Mesendoderm (in vitro differentiated cells): ENCODE results near the gene NTRK1. TPM values are rescaled to one million over a fixed set of nuclear protein-coding genes. Genes with fewer than 3 reads are reported as not detected.

Experiments used
- DNase-seq: peaks from one replicate; pipeline ENCODE4 v3.0.0; 2013
- H2AK5ac ChIP-seq: 2 replicates; pipeline ENCODE4 v1.6.1; 2013; ENCODE audit warnings: low read length, inconsistent platforms
- H2BK120ac ChIP-seq: 2 replicates; pipeline ENCODE4 v1.6.1; 2013; ENCODE audit warnings: low read depth, mild to moderate bottlenecking, low read length, moderate library complexity, mixed read lengths
- H2BK15ac ChIP-seq: replicated peaks from 2 replicates; pipeline ENCODE4 v1.6.1; 2013; ENCODE audit warnings: low read depth, mild to moderate bottlenecking, moderate library complexity
- H2BK5ac ChIP-seq: 2 replicates; pipeline ENCODE4 v1.6.1; 2013; ENCODE audit warnings: low read length, inconsistent platforms
- H3K18ac ChIP-seq: 2 replicates; pipeline ENCODE4 v1.6.1; 2013; ENCODE audit warnings: mild to moderate bottlenecking, low read length, mixed read lengths
- H3K23ac ChIP-seq: one replicate; pipeline ENCODE4 v1.6.1; 2013; ENCODE audit warnings: low read length
- H3K27ac ChIP-seq: 2 replicates; pipeline ENCODE4 v1.5.1; 2013; ENCODE audit warnings: low read depth, mild to moderate bottlenecking, inconsistent platforms, low read length, moderate library complexity
- H3K27me3 ChIP-seq: 2 replicates; pipeline ENCODE4 v1.6.1; 2013; ENCODE audit warnings: low read length, control low read depth, mild to moderate bottlenecking, inconsistent platforms; ENCODE audit not compliant: insufficient read depth, poor library complexity
- H3K36me3 ChIP-seq: 2 replicates; pipeline ENCODE4 v1.6.1; 2013; ENCODE audit warnings: low read length, inconsistent platforms; ENCODE audit not compliant: control insufficient read depth, insufficient read depth
- H3K4ac ChIP-seq: one replicate; pipeline ENCODE4 v1.6.1; 2013; ENCODE audit warnings: low read depth, mild to moderate bottlenecking, low read length, moderate library complexity
- H3K4me1 ChIP-seq: 2 replicates; pipeline ENCODE4 v1.6.1; 2013; ENCODE audit warnings: low read depth, low read length, inconsistent platforms; ENCODE audit not compliant: control insufficient read depth
- H3K4me2 ChIP-seq: 2 replicates; pipeline ENCODE4 v1.6.1; 2013; ENCODE audit warnings: low read length
- H3K4me3 ChIP-seq: 2 replicates; pipeline ENCODE4 v1.5.1; 2013; ENCODE audit warnings: mild to moderate bottlenecking, low read length
- H3K56ac ChIP-seq: one replicate; pipeline ENCODE4 v1.6.1; 2013; ENCODE audit warnings: low read length
- H3K79me1 ChIP-seq: 2 replicates; pipeline ENCODE4 v1.6.1; 2013; ENCODE audit warnings: low read length, inconsistent platforms
- H3K79me2 ChIP-seq: 2 replicates; pipeline ENCODE4 v1.6.1; 2013; ENCODE audit warnings: mild to moderate bottlenecking, low read length; ENCODE audit not compliant: control insufficient read depth, insufficient read depth
- H3K9ac ChIP-seq: 2 replicates; pipeline ENCODE4 v1.6.1; 2013; ENCODE audit warnings: low read length, inconsistent platforms
- H4K5ac ChIP-seq: one replicate; pipeline ENCODE4 v1.6.1; 2013; ENCODE audit warnings: low read length
- H4K8ac ChIP-seq: one replicate; pipeline ENCODE4 v1.6.1; 2013; ENCODE audit warnings: low read depth, mild to moderate bottlenecking, control low read depth, low read length, moderate library complexity
- WGBS: extraction: QIAGEN DNeasy Blood & Tissue Kit; methylation state at CpG from one replicate; pipeline ENCODE4 v1.1.7; 2013; ENCODE audit warnings: low lambda C conversion rate, missing lambda C conversion rate; ENCODE audit not compliant: insufficient coverage; ENCODE audit errors: extremely low coverage; 5-methylcytosine and 5-hydroxymethylcytosine counted together
- polyA plus RNA-seq, 2 experiments: library from polyadenylated mRNA; stranded (reverse); fragments of 200-250 nt; gene quantifications; one replicate each; pipeline ENCODE4 v1.2.3, GENCODE V29; 2013

Gene NTRK1
- polyA plus RNA-seq (2013, experiment 1 of 2) = 0.04 TPM
- 0.03 TPM for polyA plus RNA-seq (2013, experiment 2 of 2)

DNA sequence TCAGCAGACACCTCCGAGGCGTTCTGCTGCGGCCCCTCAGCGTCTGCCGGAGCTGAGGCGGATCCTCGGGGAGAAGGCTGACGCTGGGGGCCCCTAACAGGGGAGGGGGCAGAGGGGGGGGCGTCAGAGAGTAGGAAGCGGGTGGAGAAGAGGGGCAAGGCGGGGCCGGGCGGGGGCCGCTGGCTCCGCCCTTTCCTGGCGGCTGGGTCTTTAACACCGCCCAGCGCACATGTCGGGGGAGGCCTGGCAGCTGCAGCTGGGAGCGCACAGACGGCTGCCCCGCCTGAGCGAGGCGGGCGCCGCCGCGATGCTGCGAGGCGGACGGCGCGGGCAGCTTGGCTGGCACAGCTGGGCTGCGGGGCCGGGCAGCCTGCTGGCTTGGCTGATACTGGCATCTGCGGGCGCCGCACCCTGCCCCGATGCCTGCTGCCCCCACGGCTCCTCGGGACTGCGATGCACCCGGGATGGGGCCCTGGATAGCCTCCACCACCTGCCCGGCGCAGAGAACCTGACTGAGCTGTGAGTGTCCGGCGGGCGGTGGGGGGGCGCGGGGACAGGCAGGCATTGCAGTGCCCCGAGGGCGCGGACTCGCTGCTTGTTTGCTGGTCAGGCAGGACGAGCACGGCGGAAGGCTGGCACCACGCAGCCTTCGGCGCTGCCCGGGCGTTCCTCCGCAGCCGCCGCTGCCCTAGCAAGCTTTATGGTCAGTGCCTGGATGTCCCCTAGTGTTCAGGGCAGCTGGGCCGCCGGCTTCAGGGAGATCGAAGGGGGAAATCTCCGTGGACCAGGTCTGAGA, at the start of gene NTRK1:
TSS of gene NTRK1 (plus strand) at position 238 of the 796 bp plus-strand sequence. CDS start at position 308, 70 bp downstream.
- H3K79me2 ChIP-seq = no peaks in the 10 kb centered on the region
- peak within 1 kb of the TSS; percentile 63 for H3K4me2 ChIP-seq
- peak within 1 kb of the TSS; percentile 78 for H3K56ac ChIP-seq
- H3K9ac ChIP-seq = peak within 1 kb of the TSS; percentile 57
- H3K27ac ChIP-seq = no peak within 1 kb of the TSS
- peaks cover 31% of the 10 kb centered on the region for H3K27me3 ChIP-seq
- H2BK5ac ChIP-seq = no peak within 1 kb of the TSS
- H4K8ac ChIP-seq = no peak within 1 kb of the TSS
- H2BK15ac ChIP-seq = no peak within 1 kb of the TSS
- H2BK120ac ChIP-seq = no peak within 1 kb of the TSS
- H3K18ac ChIP-seq = no peak within 1 kb of the TSS
- no CpG with 5 or more reads among the region's 69 CpGs for WGBS
- peaks cover 10% of the 10 kb centered on the region for H3K4me1 ChIP-seq
- H3K4me3 ChIP-seq = peak within 1 kb of the TSS; percentile 23
- H2AK5ac ChIP-seq = no peak within 1 kb of the TSS
- no peak within 1 kb of the TSS for H3K23ac ChIP-seq
- H3K36me3 ChIP-seq = no peaks in the 10 kb centered on the region
- no peak within 1 kb of the TSS for H3K4ac ChIP-seq
- DNase-seq = peak; percentile 67
- H4K5ac ChIP-seq = no peak within 1 kb of the TSS
- peaks cover 3% of the 10 kb centered on the region for H3K79me1 ChIP-seq

DNA sequence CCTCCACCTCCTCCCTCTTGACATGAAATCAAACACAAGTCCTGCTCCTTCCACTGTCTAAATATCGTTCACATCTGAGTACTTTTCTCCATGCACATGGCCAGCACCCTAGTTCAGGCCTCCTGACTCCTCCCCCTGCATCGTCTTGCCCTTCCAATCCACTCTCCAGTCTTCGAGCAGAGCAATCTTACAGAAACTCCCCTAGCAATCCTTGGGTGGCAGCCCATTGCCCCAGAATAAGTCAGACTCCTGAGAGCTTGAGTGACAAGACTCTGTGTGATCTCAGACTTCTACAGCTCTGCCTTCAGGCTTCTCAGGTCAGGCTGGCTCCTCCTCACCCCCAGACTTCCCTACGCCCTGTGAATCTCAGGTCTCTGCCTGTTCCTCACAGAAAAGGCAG, 49.5 kb upstream of the NTRK1 start:
- no CpG with 5 or more reads among the region's 4 CpGs for WGBS
- H3K27me3 ChIP-seq = no peaks in the 10 kb centered on the region

GRCh38 chr1:156812293-156812990, 48.2 kb upstream of the NTRK1 start:
- no peak overlapping the region for H4K5ac ChIP-seq
- H3K27ac ChIP-seq = no peak overlapping the region
- H3K56ac ChIP-seq = no peak overlapping the region
- H2BK15ac ChIP-seq = no peak overlapping the region
- no peak overlapping the region for H4K8ac ChIP-seq
- H2BK120ac ChIP-seq = no peak overlapping the region
- no peak for DNase-seq
- H3K18ac ChIP-seq = no peak overlapping the region
- no peak overlapping the region for H3K4ac ChIP-seq
- no CpG with 5 or more reads among the region's 10 CpGs for WGBS
- H3K4me3 ChIP-seq = no peak overlapping the region
- no peaks in the 10 kb centered on the region for H3K36me3 ChIP-seq
- H3K9ac ChIP-seq = no peak overlapping the region
- no peaks in the 10 kb centered on the region for H3K79me2 ChIP-seq
- H3K4me2 ChIP-seq = no peak overlapping the region
- no peak overlapping the region for H3K23ac ChIP-seq
- peaks cover 2% of the 10 kb centered on the region for H3K4me1 ChIP-seq
- no peaks in the 10 kb centered on the region for H3K79me1 ChIP-seq
- H3K27me3 ChIP-seq = no peaks in the 10 kb centered on the region
- no peak overlapping the region for H2AK5ac ChIP-seq
- no peak overlapping the region for H2BK5ac ChIP-seq

More for the DNA sequence above, 49.5 kb upstream of the NTRK1 start:
- peak overlapping the region; percentile 6 for H3K9ac ChIP-seq
- no peak overlapping the region for H2AK5ac ChIP-seq
- no peak overlapping the region for H3K56ac ChIP-seq
- H3K4ac ChIP-seq = no peak overlapping the region
- no peaks in the 10 kb centered on the region for H3K36me3 ChIP-seq
- no peaks in the 10 kb centered on the region for H3K79me2 ChIP-seq
- H3K4me2 ChIP-seq = no peak overlapping the region
- H2BK15ac ChIP-seq = no peak overlapping the region
- H3K18ac ChIP-seq = no peak overlapping the region
- H3K79me1 ChIP-seq = no peaks in the 10 kb centered on the region
- H3K4me3 ChIP-seq = no peak overlapping the region
- DNase-seq = no peak
- H4K5ac ChIP-seq = no peak overlapping the region
- no peaks in the 10 kb centered on the region for H3K4me1 ChIP-seq
- H3K23ac ChIP-seq = no peak overlapping the region
- no peak overlapping the region for H3K27ac ChIP-seq
- no peak overlapping the region for H2BK120ac ChIP-seq
- no peak overlapping the region for H2BK5ac ChIP-seq
- H4K8ac ChIP-seq = no peak overlapping the region

GRCh38 chr1:156813298-156813697, 47.4 kb upstream of the NTRK1 start:
- H3K27ac ChIP-seq = no peak overlapping the region
- H2AK5ac ChIP-seq = no peak overlapping the region
- no peaks in the 10 kb centered on the region for H3K79me2 ChIP-seq
- H3K4me2 ChIP-seq = peak overlapping the region; percentile 40
- peak overlapping the region; percentile 89 for H3K56ac ChIP-seq
- H4K5ac ChIP-seq = no peak overlapping the region
- peak overlapping the region; percentile 71 for H3K4ac ChIP-seq
- no peaks in the 10 kb centered on the region for H3K79me1 ChIP-seq
- H3K27me3 ChIP-seq = no peaks in the 10 kb centered on the region
- H3K18ac ChIP-seq = peak overlapping the region; percentile 47
- H3K9ac ChIP-seq = peak overlapping the region; percentile 65
- no peak overlapping the region for H2BK120ac ChIP-seq
- no peak for DNase-seq
- no peak overlapping the region for H4K8ac ChIP-seq
- H3K36me3 ChIP-seq = no peaks in the 10 kb centered on the region
- peaks cover 2% of the 10 kb centered on the region for H3K4me1 ChIP-seq
- H2BK5ac ChIP-seq = no peak overlapping the region
- H2BK15ac ChIP-seq = no peak overlapping the region
- no CpG with 5 or more reads among the region's 10 CpGs for WGBS
- peak overlapping the region; percentile 59 for H3K23ac ChIP-seq
- H3K4me3 ChIP-seq = no peak overlapping the region

DNA sequence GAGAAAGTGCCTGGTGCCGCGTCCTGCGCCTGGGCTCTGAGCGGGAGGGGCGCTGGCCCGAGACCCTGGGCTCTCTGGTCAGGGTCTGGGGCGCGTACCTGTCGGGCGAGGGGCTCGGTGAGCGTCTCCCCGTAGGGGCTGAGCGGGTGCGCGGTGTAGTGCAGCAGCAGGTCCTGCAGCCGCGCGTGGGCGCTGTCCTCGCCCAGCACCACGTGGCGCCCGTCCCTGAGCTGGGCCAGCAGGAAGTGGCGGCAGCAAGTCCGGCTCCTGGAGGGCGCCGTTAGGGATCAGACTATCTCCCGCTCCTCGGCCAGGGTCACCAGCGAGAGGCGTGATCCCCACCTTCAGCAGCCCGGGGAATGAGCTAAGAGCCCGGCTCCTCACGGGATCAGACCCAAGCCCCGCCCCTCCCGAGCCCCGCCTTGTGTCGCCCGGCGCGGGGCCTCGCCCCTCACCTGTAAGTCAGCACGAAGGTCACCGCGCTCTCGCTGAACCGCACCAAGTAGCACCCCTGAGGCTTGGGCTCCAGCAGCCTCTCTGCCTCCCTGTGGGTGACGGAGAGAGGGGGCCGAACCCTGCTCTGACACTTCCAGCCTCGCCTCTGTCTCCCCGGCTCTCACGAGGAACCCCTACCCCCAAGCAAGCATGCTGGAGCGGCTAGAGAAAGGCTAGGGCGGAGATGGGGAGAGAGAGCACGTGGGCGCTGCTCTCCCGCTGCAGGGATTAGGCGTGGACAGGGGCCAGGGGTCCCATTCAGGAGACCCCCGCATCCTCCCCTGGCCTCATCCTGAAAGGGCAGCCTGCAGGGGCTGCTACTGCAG, 46.7 kb upstream of the NTRK1 start:
- H3K4me3 ChIP-seq = no peak overlapping the region
- H3K27me3 ChIP-seq = no peaks in the 10 kb centered on the region
- no CpG with 5 or more reads among the region's 60 CpGs for WGBS
- no peak overlapping the region for H3K27ac ChIP-seq
- peak overlapping the region; percentile 65 for H3K9ac ChIP-seq
- no peaks in the 10 kb centered on the region for H3K36me3 ChIP-seq
- no peak overlapping the region for H2BK15ac ChIP-seq
- H3K23ac ChIP-seq = peak overlapping the region; percentile 59
- H3K4me2 ChIP-seq = peak overlapping the region; percentile 40
- no peak overlapping the region for H4K5ac ChIP-seq
- peak; percentile 89 for DNase-seq
- H3K4ac ChIP-seq = peak overlapping the region; percentile 71
- no peaks in the 10 kb centered on the region for H3K79me2 ChIP-seq
- no peak overlapping the region for H2BK120ac ChIP-seq
- H4K8ac ChIP-seq = no peak overlapping the region
- H2BK5ac ChIP-seq = no peak overlapping the region
- peaks cover 2% of the 10 kb centered on the region for H3K4me1 ChIP-seq
- H3K79me1 ChIP-seq = no peaks in the 10 kb centered on the region
- H3K18ac ChIP-seq = peak overlapping the region; percentile 47
- no peak overlapping the region for H2AK5ac ChIP-seq
- H3K56ac ChIP-seq = peak overlapping the region; percentile 89
